SU-DHL-6 (cell line): ENCODE data around the gene PCNX4.
"Not testable (repeated sequence)": the region's sequence is repeated elsewhere in the genome, so short reads cannot be mapped to it uniquely, and the experiment has no call there.

Experiments
- H2AFZ ChIP-seq: fragments of 200-600 bp; sonication (generic); 2 replicates; pipeline ENCODE4 v1.6.1; 2014; ENCODE audit warnings: low read depth, mild to moderate bottlenecking, moderate library complexity, mixed read lengths, antibody characterized with exemption, low read length; ENCODE audit not compliant: severe bottlenecking
- H3F3A ChIP-seq: fragments of 200-600 bp; shearing (Covaris generic); 2 replicates; pipeline ENCODE4 v1.6.0; 2016; ENCODE audit warnings: antibody characterized with exemption, mild to moderate bottlenecking; ENCODE audit not compliant: insufficient read depth
- H3K27ac ChIP-seq: fragments of 200-600 bp; sonication (generic); 2 replicates; pipeline ENCODE4 v1.5.1; 2016; ENCODE audit warnings: low read depth, mild to moderate bottlenecking, low read length, moderate library complexity, mixed read lengths
- H3K27me3 ChIP-seq: fragments of 200-600 bp; sonication (generic), shearing (Covaris generic); 2 replicates; pipeline ENCODE4 v1.6.0; 2014; ENCODE audit warnings: mild to moderate bottlenecking, low read length
- H3K36me3 ChIP-seq: fragments of 200-600 bp; sonication (generic); 2 replicates; pipeline ENCODE4 v1.6.1; 2014; ENCODE audit warnings: mild to moderate bottlenecking, low read length, mixed read lengths
- H3K4me2 ChIP-seq: fragments of 300-600, 200-600 bp; shearing (Covaris generic), sonication (generic); 2 replicates; pipeline ENCODE4 v1.6.0; 2014; ENCODE audit warnings: low read length, low read depth, mild to moderate bottlenecking; ENCODE audit not compliant: poor library complexity, severe bottlenecking
- H3K4me3 ChIP-seq: fragments of 200-600 bp; sonication (generic); 2 replicates; pipeline ENCODE4 v1.5.1; 2014; ENCODE audit warnings: antibody characterized with exemption, low read length, mild to moderate bottlenecking, mixed read lengths; ENCODE audit not compliant: insufficient read depth, poor library complexity, severe bottlenecking
- H3K79me2 ChIP-seq: fragments of 200-600 bp; sonication (generic); 2 replicates; pipeline ENCODE4 v1.6.1; 2014; ENCODE audit warnings: mild to moderate bottlenecking, low read length, moderate library complexity; ENCODE audit not compliant: insufficient read depth
- H3K9ac ChIP-seq: fragments of 200-600 bp; sonication (generic); 2 replicates; pipeline ENCODE4 v1.7.0; 2014; ENCODE audit warnings: mild to moderate bottlenecking, low read length
- H3K9me2 ChIP-seq: fragments of 200-600 bp; sonication (generic); replicated peaks from 2 replicates; pipeline ENCODE4 v1.6.1; 2014; ENCODE audit warnings: low read length; ENCODE audit not compliant: insufficient read depth
- H3K9me3 ChIP-seq: fragments of 200-600 bp; sonication (generic); 2 replicates; pipeline ENCODE4 v1.6.1; 2014; ENCODE audit warnings: low read length, mixed read lengths; ENCODE audit not compliant: insufficient read depth
- H4K20me1 ChIP-seq: fragments of 200-600 bp; sonication (generic); 2 replicates; pipeline ENCODE4 v1.6.1; 2014; ENCODE audit warnings: low read depth, mild to moderate bottlenecking, antibody characterized with exemption, low read length, moderate library complexity, mixed read lengths
- EZH2phosphoT487 ChIP-seq: fragments of 200-600 bp; sonication (generic), shearing (Covaris generic); conservative IDR thresholded peaks from 2 replicates; pipeline ENCODE4 v1.6.1; 2018; ENCODE audit warnings: mild to moderate bottlenecking, antibody characterized with exemption, low read length, moderate library complexity, mixed read lengths
- TF ChIP-seq, protein P1 (sequence below): fragments of 200-600 bp; sonication (generic); IDR thresholded peaks from one replicate; pipeline ENCODE4 v1.5.1; 2017; ENCODE audit warnings: antibody characterized with exemption, mild to moderate bottlenecking, low read length, moderate library complexity; ENCODE audit not compliant: insufficient read depth, poor library complexity, severe bottlenecking

The PCNX4 gene

DNA sequence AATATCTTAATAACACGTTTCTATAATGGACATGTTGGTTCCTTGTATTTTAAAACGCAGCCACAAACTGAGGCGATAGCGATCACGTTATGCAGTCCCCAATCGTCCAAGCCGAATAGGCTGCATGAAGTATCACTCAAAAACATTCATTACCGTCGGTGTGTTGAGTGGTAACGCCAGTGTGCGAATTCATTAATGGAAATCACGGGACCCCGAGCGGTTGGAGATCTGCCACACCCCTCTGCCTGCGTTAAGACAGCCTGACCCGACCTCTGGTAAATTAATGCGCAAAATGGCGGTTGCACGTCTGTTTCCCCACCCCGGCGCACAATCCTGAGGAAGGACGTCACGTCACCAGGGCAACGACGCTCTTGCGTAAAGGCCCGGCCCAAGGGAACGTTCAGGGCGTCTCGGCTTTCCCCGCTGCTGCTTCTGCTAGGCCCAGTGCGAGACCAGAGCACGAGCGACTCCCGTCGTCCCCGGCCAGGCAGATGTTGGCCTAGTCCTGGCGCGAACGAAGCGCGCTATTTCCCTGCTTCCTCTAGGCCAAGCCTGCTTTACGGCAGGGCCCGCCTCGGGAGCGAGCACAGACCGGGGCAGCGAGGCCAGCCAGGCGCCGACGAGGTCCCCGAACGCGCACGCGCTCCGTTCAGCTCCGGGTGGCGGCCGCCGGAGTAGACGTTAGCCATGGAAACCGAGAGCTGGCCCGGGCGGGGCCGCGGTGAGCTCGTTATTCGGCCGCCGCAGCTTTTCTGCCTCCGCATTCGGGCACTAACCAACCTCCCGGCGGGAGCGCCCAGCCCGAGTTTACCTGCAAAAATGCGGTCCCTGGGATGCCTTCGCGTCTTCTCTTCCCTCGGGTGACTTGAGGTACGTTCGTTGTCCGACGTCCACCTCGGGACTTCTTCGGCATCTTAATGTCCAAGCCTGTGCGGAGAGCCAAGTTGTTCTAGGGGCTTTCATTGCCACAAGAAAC, at the start of gene PCNX4:
Gene PCNX4 (plus strand): TSS at position 374 of the 976 bp plus-strand sequence. CDS start 15,716 bp downstream, outside the sequence.
- H3K27ac ChIP-seq, result peak within 1 kb of the TSS; percentile 88
- H3K79me2 ChIP-seq, result peaks cover 48% of the 10 kb centered on the region

DNA sequence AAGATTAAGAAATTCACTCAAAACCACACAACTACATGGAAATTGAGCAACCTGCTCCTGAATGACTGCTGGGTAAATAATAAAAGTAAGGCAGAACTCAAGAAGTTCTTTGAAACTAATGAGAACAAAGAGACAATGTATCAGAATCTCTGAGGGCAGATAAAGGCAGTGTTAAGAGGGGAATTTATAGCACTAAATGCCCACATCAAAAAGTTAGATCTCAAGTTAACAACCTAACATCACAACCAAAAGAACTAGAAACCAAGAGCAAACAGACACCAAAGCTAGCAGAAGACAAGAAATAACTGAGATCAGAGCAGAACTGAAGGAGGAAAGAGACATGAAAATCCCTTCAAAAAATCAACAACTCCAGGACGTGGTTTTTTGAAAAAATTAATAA, 43.7 kb upstream of the PCNX4 start:
- H3K79me2 ChIP-seq, H3K4me2 ChIP-seq, H3K27ac ChIP-seq, H3K9ac ChIP-seq, H3K27me3 ChIP-seq, H3K36me3 ChIP-seq, H3K9me2 ChIP-seq, H3K4me3 ChIP-seq, H3F3A ChIP-seq, H4K20me1 ChIP-seq, H3K9me3 ChIP-seq, H2AFZ ChIP-seq: not testable (repeated sequence)

More for the DNA sequence above, at the start of gene PCNX4:
- Histone ChIP-seq H3K4me3 (peak within 1 kb of the TSS; percentile 97), H3K36me3 (no peaks in the 10 kb centered on the region), H4K20me1 (no peaks in the 10 kb centered on the region), H3K9me2 (no peaks in the 10 kb centered on the region), H3K27me3 (no peaks in the 10 kb centered on the region), H3K9me3 (no peaks in the 10 kb centered on the region), H2AFZ (peak within 1 kb of the TSS; percentile 95), H3K4me2 (peak within 1 kb of the TSS; percentile 99), H3F3A (peaks cover 7% of the 10 kb centered on the region; the same call in 1 of the 2 replicates), H3K9ac (peak within 1 kb of the TSS; percentile 96)
- no peak for TF ChIP-seq EZH2phosphoT487
- TF ChIP-seq, protein P1, sequence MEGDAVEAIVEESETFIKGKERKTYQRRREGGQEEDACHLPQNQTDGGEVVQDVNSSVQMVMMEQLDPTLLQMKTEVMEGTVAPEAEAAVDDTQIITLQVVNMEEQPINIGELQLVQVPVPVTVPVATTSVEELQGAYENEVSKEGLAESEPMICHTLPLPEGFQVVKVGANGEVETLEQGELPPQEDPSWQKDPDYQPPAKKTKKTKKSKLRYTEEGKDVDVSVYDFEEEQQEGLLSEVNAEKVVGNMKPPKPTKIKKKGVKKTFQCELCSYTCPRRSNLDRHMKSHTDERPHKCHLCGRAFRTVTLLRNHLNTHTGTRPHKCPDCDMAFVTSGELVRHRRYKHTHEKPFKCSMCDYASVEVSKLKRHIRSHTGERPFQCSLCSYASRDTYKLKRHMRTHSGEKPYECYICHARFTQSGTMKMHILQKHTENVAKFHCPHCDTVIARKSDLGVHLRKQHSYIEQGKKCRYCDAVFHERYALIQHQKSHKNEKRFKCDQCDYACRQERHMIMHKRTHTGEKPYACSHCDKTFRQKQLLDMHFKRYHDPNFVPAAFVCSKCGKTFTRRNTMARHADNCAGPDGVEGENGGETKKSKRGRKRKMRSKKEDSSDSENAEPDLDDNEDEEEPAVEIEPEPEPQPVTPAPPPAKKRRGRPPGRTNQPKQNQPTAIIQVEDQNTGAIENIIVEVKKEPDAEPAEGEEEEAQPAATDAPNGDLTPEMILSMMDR, result no peak

DNA sequence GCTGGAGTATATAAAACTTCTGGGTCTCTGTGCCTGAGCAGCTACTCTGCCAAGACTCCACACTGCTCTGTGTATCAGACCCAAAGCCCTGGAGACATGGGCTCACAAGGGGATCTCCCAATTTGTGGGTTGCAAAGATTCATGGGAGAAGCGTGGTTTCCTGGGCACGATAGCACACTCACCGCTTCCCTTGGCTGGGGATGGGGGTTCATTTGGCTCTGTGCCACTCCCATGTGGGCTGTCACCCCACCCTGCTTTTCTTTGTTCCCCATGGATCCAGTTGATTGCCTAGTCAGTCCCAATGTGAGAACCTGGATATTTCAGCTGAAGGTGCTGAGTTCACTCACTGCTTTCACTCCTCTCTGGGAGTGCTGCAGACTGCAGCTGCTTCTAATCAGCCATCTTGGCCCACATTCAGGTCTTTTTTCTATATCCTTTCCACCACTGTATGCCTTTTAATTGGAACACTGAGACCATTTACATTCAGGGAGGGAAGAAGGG, 40.0 kb upstream of the PCNX4 start:
- H3K9me2 ChIP-seq, result no peaks in the 10 kb centered on the region
- H3K4me3 ChIP-seq, result no peak overlapping the region
- H3K9me3 ChIP-seq, result no peaks in the 10 kb centered on the region
- H4K20me1 ChIP-seq, result no peaks in the 10 kb centered on the region
- no peak overlapping the region for H3K9ac ChIP-seq
- no peaks in the 10 kb centered on the region for H3K27me3 ChIP-seq
- no peaks in the 10 kb centered on the region for H3K79me2 ChIP-seq
- H3K4me2 ChIP-seq, result no peak overlapping the region
- H3K36me3 ChIP-seq, result no peaks in the 10 kb centered on the region
- H2AFZ ChIP-seq, result no peak overlapping the region
- no peak overlapping the region for H3K27ac ChIP-seq
- TF ChIP-seq, protein P1, result no peak
- TF ChIP-seq EZH2phosphoT487, result no peak
- H3F3A ChIP-seq, result no peaks in the 10 kb centered on the region

DNA sequence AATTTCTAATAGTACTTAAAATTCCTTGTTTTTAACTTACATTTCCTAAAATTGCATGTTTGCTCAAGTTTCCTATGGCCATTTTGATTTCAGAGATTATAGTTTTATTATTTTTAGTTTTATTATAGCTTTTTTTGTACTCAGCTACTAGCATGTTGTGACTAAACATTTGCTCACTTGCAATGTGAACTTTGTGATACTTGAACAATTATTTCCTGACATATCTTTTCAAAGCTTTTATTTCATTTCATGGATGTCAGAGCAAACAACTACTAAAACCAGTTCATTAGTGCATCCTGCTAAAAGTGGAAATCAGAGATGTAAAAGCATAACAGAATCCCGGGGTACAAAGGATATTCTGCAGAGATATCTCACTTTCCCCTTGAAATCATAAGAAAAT, 33.6 kb upstream of the PCNX4 start:
- Histone ChIP-seq H3K4me3 (no peak overlapping the region), H3K27ac (no peak overlapping the region), H3K36me3 (no peaks in the 10 kb centered on the region), H3K27me3 (no peaks in the 10 kb centered on the region), H3F3A (no peaks in the 10 kb centered on the region), H3K9me3 (no peaks in the 10 kb centered on the region), H2AFZ (no peak overlapping the region), H3K9me2 (no peaks in the 10 kb centered on the region), H3K4me2 (no peak overlapping the region), H4K20me1 (no peaks in the 10 kb centered on the region), H3K9ac (no peak overlapping the region), H3K79me2 (no peaks in the 10 kb centered on the region)
- TF ChIP-seq, protein P1, result no peak
- no peak for TF ChIP-seq EZH2phosphoT487
